Bronchial epithelial cell (primary cell): ENCODE results near the gene PTPRE. TPM values are rescaled to one million over a fixed set of nuclear protein-coding genes. Genes with fewer than 3 reads are reported as not detected.
A peak's percentile ranks its signal among the peaks of the same experiment; 100 is the strongest.

Experiments used
- DNase-seq: peaks from one replicate; pipeline ENCODE4 v3.0.0-alpha.2; 2010; ENCODE audit warnings: low read depth
- FAIRE-seq: peaks from 2 replicates; lab custom pipeline; 2011; peaks lifted over from hg19 to GRCh38; lab: Jason Lieb, UNC
- H3K27me3 ChIP-seq: 2 replicates; pipeline ENCODE4 v1.5.1; 2011; ENCODE audit warnings: low read length; ENCODE audit not compliant: control insufficient read depth, insufficient read depth
- H3K36me3 ChIP-seq: 2 replicates; pipeline ENCODE4 v1.5.1; 2011; ENCODE audit warnings: low read length; ENCODE audit not compliant: control insufficient read depth, insufficient read depth
- H3K4me3 ChIP-seq: 2 replicates; pipeline ENCODE4 v1.5.1; 2011; ENCODE audit warnings: mild to moderate bottlenecking, low read depth, low read length, control low read depth
- total RNA-seq: library from RNA; depleted of rRNA; stranded (reverse); fragments of >200 nt; gene quantifications from 2 replicates; pipeline ENCODE4 v1.2.1, GENCODE V29; 2014
- TF ChIP-seq, protein P1 (sequence below): IDR thresholded peaks from 2 replicates; pipeline ENCODE4 v1.5.1; 2011; ENCODE audit warnings: mild to moderate bottlenecking, moderate library complexity, low read length, control low read depth, inconsistent platforms; ENCODE audit not compliant: insufficient read depth, severe bottlenecking

Gene PTPRE
- total RNA-seq, 1 donor from 2014 or later, result 7.9 TPM

DNA sequence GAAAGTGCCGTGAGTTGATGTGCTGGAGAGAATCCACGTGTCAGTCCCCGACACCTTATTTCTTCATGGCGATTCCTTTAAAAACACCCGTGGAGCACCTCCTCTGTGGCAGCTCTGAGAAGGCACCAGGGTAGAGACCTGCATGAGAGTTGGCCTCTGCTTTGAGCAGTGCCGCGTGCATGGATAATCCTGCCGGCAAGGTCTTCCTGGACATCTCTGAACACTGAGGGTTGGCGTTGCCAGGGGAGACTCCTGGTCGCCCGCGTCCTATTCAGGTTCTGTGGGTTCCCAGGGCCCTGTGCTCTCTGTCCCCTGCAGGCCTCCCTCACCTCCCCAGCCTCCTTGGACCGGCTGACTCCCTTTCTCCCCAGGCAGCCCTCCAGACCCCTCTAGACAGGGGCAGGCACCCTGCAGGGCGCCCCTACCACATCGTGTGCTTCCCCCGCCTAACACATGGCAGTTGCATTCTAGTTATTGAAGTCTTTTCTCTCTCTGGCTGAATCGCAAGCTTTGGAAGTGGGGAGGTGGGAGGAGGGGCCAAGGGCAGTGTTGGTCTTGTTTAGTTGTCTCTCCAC is 123.7 kb downstream of the PTPRE start:
- DNase-seq (no peak), FAIRE-seq (no peak)
- TF ChIP-seq, protein P1, sequence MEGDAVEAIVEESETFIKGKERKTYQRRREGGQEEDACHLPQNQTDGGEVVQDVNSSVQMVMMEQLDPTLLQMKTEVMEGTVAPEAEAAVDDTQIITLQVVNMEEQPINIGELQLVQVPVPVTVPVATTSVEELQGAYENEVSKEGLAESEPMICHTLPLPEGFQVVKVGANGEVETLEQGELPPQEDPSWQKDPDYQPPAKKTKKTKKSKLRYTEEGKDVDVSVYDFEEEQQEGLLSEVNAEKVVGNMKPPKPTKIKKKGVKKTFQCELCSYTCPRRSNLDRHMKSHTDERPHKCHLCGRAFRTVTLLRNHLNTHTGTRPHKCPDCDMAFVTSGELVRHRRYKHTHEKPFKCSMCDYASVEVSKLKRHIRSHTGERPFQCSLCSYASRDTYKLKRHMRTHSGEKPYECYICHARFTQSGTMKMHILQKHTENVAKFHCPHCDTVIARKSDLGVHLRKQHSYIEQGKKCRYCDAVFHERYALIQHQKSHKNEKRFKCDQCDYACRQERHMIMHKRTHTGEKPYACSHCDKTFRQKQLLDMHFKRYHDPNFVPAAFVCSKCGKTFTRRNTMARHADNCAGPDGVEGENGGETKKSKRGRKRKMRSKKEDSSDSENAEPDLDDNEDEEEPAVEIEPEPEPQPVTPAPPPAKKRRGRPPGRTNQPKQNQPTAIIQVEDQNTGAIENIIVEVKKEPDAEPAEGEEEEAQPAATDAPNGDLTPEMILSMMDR, result no peak
- Histone ChIP-seq H3K36me3 (no peaks in the 10 kb centered on the region), H3K27me3 (no peaks in the 10 kb centered on the region), H3K4me3 (no peak overlapping the region)

DNA sequence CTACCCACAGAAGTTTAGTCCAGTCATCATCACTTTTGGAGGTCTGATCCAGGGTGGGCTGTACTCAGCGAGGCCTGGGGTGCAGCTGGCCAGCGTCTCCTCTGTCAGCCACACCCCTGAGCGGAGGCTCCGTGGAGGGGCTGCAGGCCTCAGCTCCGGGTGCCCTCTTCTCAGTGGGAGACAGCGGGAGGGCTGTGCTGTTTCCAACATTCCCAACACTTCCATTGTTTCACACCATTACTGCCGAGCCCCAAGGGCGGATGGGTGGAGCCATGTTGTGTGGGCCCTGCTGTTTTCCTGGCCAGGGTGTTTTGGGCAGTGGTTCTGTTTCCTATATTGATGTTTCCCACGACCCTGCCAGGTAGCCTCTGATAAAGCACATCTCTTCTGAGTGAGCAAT is 124.3 kb downstream of the PTPRE start:
- H3K4me3 ChIP-seq, result no peak overlapping the region
- FAIRE-seq (no peak), DNase-seq (no peak)
- TF ChIP-seq, protein P1, result no peak
- H3K27me3 ChIP-seq, result no peaks in the 10 kb centered on the region
- no peaks in the 10 kb centered on the region for H3K36me3 ChIP-seq

DNA sequence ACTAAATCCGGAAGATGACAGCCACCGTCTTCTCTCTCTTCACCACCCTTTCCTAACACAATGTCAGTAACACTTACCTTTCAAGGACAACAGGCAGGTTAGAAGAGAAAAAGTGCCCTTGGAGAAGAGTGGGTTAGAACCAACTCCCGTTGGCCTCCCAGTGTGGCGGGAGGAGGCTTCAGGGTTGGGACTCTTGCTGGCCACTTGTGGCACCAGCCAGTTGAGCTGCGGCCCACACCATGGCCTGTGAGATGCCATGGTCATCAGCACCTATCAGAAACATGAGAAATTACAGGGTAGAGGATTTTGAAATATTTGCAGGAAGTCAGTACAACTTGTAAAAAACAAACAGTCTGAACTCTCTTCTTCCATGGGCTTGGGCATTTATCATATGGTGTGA is 125.6 kb downstream of the PTPRE start:
- DNase-seq, result no peak
- Histone ChIP-seq H3K27me3 (no peaks in the 10 kb centered on the region), H3K4me3 (no peak overlapping the region), H3K36me3 (no peaks in the 10 kb centered on the region)
- TF ChIP-seq, protein P1, result no peak
- FAIRE-seq, result no peak

DNA sequence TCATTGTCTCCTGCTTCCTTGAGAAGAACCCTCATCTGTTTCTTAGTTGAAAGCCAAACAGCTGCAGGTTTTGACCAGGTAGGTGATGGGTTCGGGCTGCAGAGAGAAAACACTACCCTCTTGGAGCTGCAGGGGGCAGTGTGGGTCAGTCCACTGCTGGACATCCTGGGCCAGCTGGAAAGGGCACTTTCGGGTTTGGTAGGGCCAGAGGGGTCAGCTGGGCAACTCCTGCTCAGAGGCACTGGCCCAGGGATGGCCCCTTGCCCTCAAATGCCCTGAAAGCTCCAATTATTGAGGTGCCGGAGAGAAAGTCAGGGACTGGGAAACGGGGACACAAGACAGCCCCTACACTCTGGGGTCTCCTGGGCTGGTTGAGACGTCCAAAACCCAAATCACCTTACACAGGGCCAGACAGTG is 128.7 kb downstream of the PTPRE start:
- H3K4me3 ChIP-seq, result no peak overlapping the region
- H3K27me3 ChIP-seq, result no peaks in the 10 kb centered on the region
- H3K36me3 ChIP-seq, result no peaks in the 10 kb centered on the region
- peak; percentile 26 for DNase-seq
- TF ChIP-seq, protein P1, result peak; percentile 91
- peak; percentile 36 for FAIRE-seq

DNA sequence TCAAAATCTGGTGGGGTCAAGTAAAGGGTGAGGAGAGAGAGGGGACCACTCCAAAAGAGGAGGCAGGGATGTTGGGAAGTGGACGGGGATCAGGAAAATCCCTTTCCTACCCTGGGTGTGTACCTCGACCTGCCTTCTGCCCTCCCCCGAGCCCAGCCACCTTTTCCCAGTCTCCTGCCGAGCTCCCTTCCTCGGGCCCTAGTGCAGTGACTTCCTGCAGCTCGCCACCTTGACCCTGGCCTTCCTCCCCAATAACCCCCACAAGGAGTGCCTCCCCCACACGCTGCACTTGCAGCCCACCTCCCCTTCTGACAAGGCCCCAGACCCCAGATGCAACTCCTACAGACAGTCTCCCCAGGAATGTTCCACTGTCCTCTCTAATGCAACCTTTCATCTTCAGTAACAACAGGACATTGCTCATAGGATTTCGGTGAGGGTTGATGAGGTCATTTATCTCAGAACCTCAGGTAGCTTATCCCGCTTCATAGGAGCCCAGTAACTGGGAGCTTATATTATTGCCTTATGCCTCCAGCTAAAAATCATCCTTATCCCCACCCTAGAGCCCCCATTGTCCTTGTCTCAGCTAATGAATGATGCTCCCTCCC is 129.2 kb downstream of the PTPRE start:
- Histone ChIP-seq H3K36me3 (no peaks in the 10 kb centered on the region), H3K4me3 (no peak overlapping the region), H3K27me3 (no peaks in the 10 kb centered on the region)
- TF ChIP-seq, protein P1, result no peak
- DNase-seq, result peak; percentile 22
- no peak for FAIRE-seq
